IMR-90 (cell line): ENCODE results near the gene MAP3K5. TPM values are rescaled to one million over a fixed set of nuclear protein-coding genes. Genes with fewer than 3 reads are reported as not detected.

Source experiments
- ATAC-seq: fragments of 200-7000 bp; cut with Tn5 transposase; 2 replicates; pipeline ENCODE4 v1.9.1; 2020; ENCODE audit warnings: low read depth, mild to moderate bottlenecking, moderate library complexity
- BruUV-seq: library from RNA; stranded (reverse); fragments of 400-500 nt; replicated peaks from 2 replicates; lab custom pipeline; 2021; lab: Mats Ljungman, UMichigan
- CTCF ChIA-PET: fragments of 300-600 bp; formaldehyde crosslinking; extraction: SDS; loops from one replicate; lab custom pipeline; 2021; ENCODE audit warnings: antibody characterized with exemption; lab: Yijun Ruan, JAX
- POLR2A ChIA-PET: fragments of 300-600 bp; sonication (Branson Sonifier 250); formaldehyde crosslinking; loops from one replicate; lab custom pipeline; 2022; ENCODE audit warnings: antibody characterized with exemption; ENCODE audit not compliant: unreplicated experiment; lab: Charles Lee
- DNase-seq: peaks from one replicate; pipeline ENCODE4 v3.0.0; 2013
- H2AFZ ChIP-seq: replicated peaks from 2 replicates; pipeline ENCODE3; 2013; ENCODE audit warnings: low read length, mild to moderate bottlenecking; ENCODE audit not compliant: poor library complexity
- H2AK5ac ChIP-seq: 2 replicates; pipeline ENCODE4 v1.6.1; 2013; ENCODE audit warnings: low read depth, low read length, inconsistent platforms
- H2AK9ac ChIP-seq: replicated peaks from 2 replicates; pipeline ENCODE3; 2013; ENCODE audit warnings: mild to moderate bottlenecking, low read depth, low read length, moderate library complexity; ENCODE audit not compliant: poor library complexity
- H2BK120ac ChIP-seq: 2 replicates; pipeline ENCODE4 v1.6.1; 2013; ENCODE audit warnings: low read depth, low read length, inconsistent platforms
- H2BK15ac ChIP-seq: 3 replicates; pipeline ENCODE4 v1.6.1; 2013; ENCODE audit warnings: low read depth, low read length, inconsistent platforms
- H2BK20ac ChIP-seq: 2 replicates; pipeline ENCODE4 v1.6.1; 2013; ENCODE audit warnings: low read depth, mild to moderate bottlenecking, inconsistent platforms, low read length, moderate library complexity
- H2BK5ac ChIP-seq: 2 replicates; pipeline ENCODE4 v1.6.1; 2013; ENCODE audit warnings: mild to moderate bottlenecking, low read depth, low read length, inconsistent platforms; ENCODE audit not compliant: poor library complexity, severe bottlenecking
- H3K14ac ChIP-seq: replicated peaks from 2 replicates; pipeline ENCODE4 v1.6.1; 2013; ENCODE audit warnings: low read depth, low read length, inconsistent platforms
- H3K18ac ChIP-seq: 2 replicates; pipeline ENCODE4 v1.6.1; 2013; ENCODE audit warnings: low read depth, low read length, control low read depth
- H3K23ac ChIP-seq: 2 replicates; pipeline ENCODE4 v1.6.1; 2013; ENCODE audit warnings: low read depth, low read length, inconsistent platforms
- H3K27ac ChIP-seq: 2 replicates; pipeline ENCODE4 v1.5.1; 2013; ENCODE audit warnings: mild to moderate bottlenecking, control low read depth, low read length; ENCODE audit not compliant: insufficient read depth
- H3K27me3 ChIP-seq: 2 replicates; pipeline ENCODE4 v1.6.1; 2013; ENCODE audit warnings: low read length; ENCODE audit not compliant: control insufficient read depth, insufficient read depth
- H3K36me3 ChIP-seq: 2 replicates; pipeline ENCODE4 v1.6.1; 2013; ENCODE audit warnings: low read length, mixed read lengths; ENCODE audit not compliant: control insufficient read depth, insufficient read depth
- H3K4ac ChIP-seq: 2 replicates; pipeline ENCODE4 v1.6.1; 2013; ENCODE audit warnings: low read depth, low read length, inconsistent platforms
- H3K4me1 ChIP-seq: 2 replicates; pipeline ENCODE4 v1.6.1; 2013; ENCODE audit warnings: low read length, mixed read lengths; ENCODE audit not compliant: control insufficient read depth, insufficient read depth
- H3K4me2 ChIP-seq: 2 replicates; pipeline ENCODE4 v1.6.1; 2013; ENCODE audit warnings: low read depth, mild to moderate bottlenecking, control low read depth, low read length, moderate library complexity
- H3K4me3 ChIP-seq: 2 replicates; pipeline ENCODE4 v1.5.1; 2013; ENCODE audit warnings: low read depth, mild to moderate bottlenecking, control low read depth, low read length, moderate library complexity; ENCODE audit not compliant: insufficient read depth
- H3K56ac ChIP-seq: 2 replicates; pipeline ENCODE4 v1.6.1; 2013; ENCODE audit warnings: low read length, inconsistent platforms; ENCODE audit not compliant: insufficient read depth; ENCODE audit errors: extremely low read depth
- H3K79me1 ChIP-seq, 2 experiments: 2 replicates each; pipeline ENCODE4 v1.6.1; 2013; ENCODE audit warnings: low read length in 2 of 2, inconsistent platforms in 1 of 2, low read depth in 1 of 2
- H3K9ac ChIP-seq: 2 replicates; pipeline ENCODE4 v1.6.1; 2013; ENCODE audit warnings: low read depth, low read length, control low read depth
- H3K9me1 ChIP-seq: 2 replicates; pipeline ENCODE4 v1.6.1; 2013; ENCODE audit warnings: low read length, inconsistent platforms; ENCODE audit not compliant: insufficient read depth
- H3K9me3 ChIP-seq: 2 replicates; pipeline ENCODE4 v1.6.1; 2013; ENCODE audit warnings: low read length; ENCODE audit not compliant: control insufficient read depth, insufficient read depth
- H4K20me1 ChIP-seq: 2 replicates; pipeline ENCODE4 v1.6.1; 2013; ENCODE audit warnings: low read length, inconsistent platforms; ENCODE audit not compliant: insufficient read depth
- H4K5ac ChIP-seq: 2 replicates; pipeline ENCODE4 v1.6.1; 2013; ENCODE audit warnings: mild to moderate bottlenecking, low read depth, low read length, control low read depth
- H4K8ac ChIP-seq, 2 experiments: 2 replicates each; pipeline ENCODE4 v1.6.1; 2013; ENCODE audit warnings: low read depth in 2 of 2, low read length in 2 of 2, control low read depth in 1 of 2, inconsistent platforms in 1 of 2
- H4K91ac ChIP-seq: 2 replicates; pipeline ENCODE4 v1.6.1; 2013; ENCODE audit warnings: low read depth, low read length, inconsistent platforms; ENCODE audit not compliant: insufficient read depth
- BHLHE40 ChIP-seq: fragments of 150-350 bp; IDR thresholded peaks from 2 replicates; pipeline ENCODE4 v1.6.1; 2016; ENCODE audit warnings: mild to moderate bottlenecking, low read depth, low read length
- CHD1 ChIP-seq: IDR thresholded peaks from 2 replicates; pipeline ENCODE4 v1.6.1; 2012; ENCODE audit warnings: low read depth, low read length, improper control_type of control experiment
- CTCF ChIP-seq: conservative IDR thresholded peaks from 2 replicates; pipeline ENCODE4 v1.5.1; 2012; ENCODE audit warnings: mild to moderate bottlenecking, low read depth, low read length, improper control_type of control experiment
- ELK1 ChIP-seq: fragments of 150-350 bp; IDR thresholded peaks from 2 replicates; pipeline ENCODE4 v1.6.1; 2016; ENCODE audit warnings: low read depth, mild to moderate bottlenecking, low read length, moderate library complexity, borderline replicate concordance
- FOS ChIP-seq: fragments of 150-350 bp; IDR thresholded peaks from 2 replicates; pipeline ENCODE4 v1.6.1; 2016; ENCODE audit warnings: low read depth, low read length
- MAZ ChIP-seq: IDR thresholded peaks from 2 replicates; pipeline ENCODE4 v1.6.1; 2012; ENCODE audit warnings: low read depth, mild to moderate bottlenecking, low read length, improper control_type of control experiment, moderate library complexity, borderline replicate concordance
- MXI1 ChIP-seq: IDR thresholded peaks from 2 replicates; pipeline ENCODE4 v1.6.1; 2012; ENCODE audit warnings: low read depth, mild to moderate bottlenecking, low read length, moderate library complexity, borderline replicate concordance
- NFE2L2 ChIP-seq: fragments of 150-350 bp; IDR thresholded peaks from 2 replicates; pipeline ENCODE4 v1.6.1; 2016; ENCODE audit warnings: low read depth, mild to moderate bottlenecking, low read length
- POLR2A ChIP-seq: IDR thresholded peaks from 2 replicates; pipeline ENCODE4 v1.6.1; 2012; ENCODE audit warnings: mild to moderate bottlenecking, low read depth, low read length
- RAD21 ChIP-seq: IDR thresholded peaks from 2 replicates; pipeline ENCODE4 v1.6.1; 2012; ENCODE audit warnings: low read length, improper control_type of control experiment
- RFX5 ChIP-seq: IDR thresholded peaks from 2 replicates; pipeline ENCODE4 v1.8.0; 2012; ENCODE audit warnings: low read depth, mild to moderate bottlenecking, low read length, moderate library complexity
- SMC3 ChIP-seq: fragments of 150-350 bp; IDR thresholded peaks from 2 replicates; pipeline ENCODE4 v1.6.1; 2016; ENCODE audit warnings: low read depth, mild to moderate bottlenecking, antibody characterized with exemption, low read length, moderate library complexity
- USF2 ChIP-seq: fragments of 150-350 bp; IDR thresholded peaks from 2 replicates; pipeline ENCODE4 v1.6.1; 2017; ENCODE audit warnings: mild to moderate bottlenecking, antibody characterized with exemption, low read length, low read depth
- WGBS, 2 experiments: methylation state at CpG; one replicate each; pipeline versions ENCODE4 v1.1.5 to v1.1.7; 2013; ENCODE audit warnings: missing lambda C conversion rate in 2 of 2; ENCODE audit not compliant: insufficient read length in 1 of 2; ENCODE audit errors: extremely low coverage in 2 of 2; 5-methylcytosine and 5-hydroxymethylcytosine counted together
- dilution Hi-C: fragments of 300-500 bp; cut with HindIII; formaldehyde crosslinking; loops from one replicate; pipeline ENCODE4 v1.14.3; 2018; ENCODE audit warnings: low sequenced_read_pairs; ENCODE audit not compliant: unreplicated experiment
- in situ Hi-C: fragments of 300-500 bp; cut with MboI; formaldehyde crosslinking; loops from 3 replicates; pipeline ENCODE4 v1.14.3; 2019; ENCODE audit warnings: low sequenced_read_pairs, inconsistent platforms, mixed read lengths
- intact Hi-C: fragments of 100-400 bp; cut with micrococcal nuclease; formaldehyde crosslinking; loops from 2 replicates; pipeline ENCODE4 v1.10.0; 2022
- polyA plus RNA-seq, 3 experiments: library from polyadenylated mRNA; depleted of rRNA; stranded (reverse); fragments of >200 nt; gene quantifications; 2 replicates each; pipeline ENCODE4 v1.2.3, GENCODE V29; 2012; ENCODE audit warnings: low replicate concordance in 1 of 3
- total RNA-seq: library from RNA; depleted of rRNA; stranded (reverse); fragments of >200 nt; gene quantifications from 2 replicates; pipeline ENCODE4 v1.2.3, GENCODE V29; 2012

The MAP3K5 gene
- total and polyA plus RNA-seq, 2 of the 4 experiments (the other 2 are of a cell fraction): 5.4 to 17.6 TPM

GRCh38 chr6:136643850-136644596 is 148.3 kb downstream of the MAP3K5 start:
- dilution Hi-C loops (no loop called here), in situ Hi-C loops (no loop called here), intact Hi-C loops (loop anchor here (1.0 to 2.0 kb wide), 2 partner anchors 57 to 149 kb away; no protein-coding TSS in a partner anchor)
- no peak overlapping the region for H4K91ac ChIP-seq
- peak overlapping the region; percentile 0 for H2AFZ ChIP-seq
- H3K23ac ChIP-seq: no peak overlapping the region
- peaks cover 14% of the 10 kb centered on the region for H3K9me1 ChIP-seq
- BruUV-seq: no TSS peak
- no peak overlapping the region for H2BK15ac ChIP-seq
- no peak overlapping the region for H3K27ac ChIP-seq
- H3K36me3 ChIP-seq: peaks cover 2% of the 10 kb centered on the region; the same call in 1 of the 2 replicates
- H2AK5ac ChIP-seq: peak overlapping the region; percentile 32; the same call in 1 of the 2 replicates
- no peak overlapping the region for H3K9ac ChIP-seq
- no peaks in the 10 kb centered on the region for H3K27me3 ChIP-seq
- peak overlapping the region; percentile 53 for H3K4ac ChIP-seq
- peak overlapping the region in 1 of 2 experiments; percentile 43; a peak in 1 of 4 replicates for H4K8ac ChIP-seq
- WGBS, 2 experiments: no CpG with 5 or more reads among the region's 5 CpGs
- no peak overlapping the region for H3K4me2 ChIP-seq
- peak overlapping the region; percentile 36; the same call in 1 of the 2 replicates for H2BK20ac ChIP-seq
- no peak overlapping the region for H4K5ac ChIP-seq
- peaks cover 7 to 37% of the 10 kb centered on the region in 2 experiments; a peak in 3 of 4 replicates for H3K79me1 ChIP-seq
- no peak overlapping the region for H3K56ac ChIP-seq
- POLR2A ChIA-PET: interaction anchor here (1.1 kb wide), 1 partner anchor 148 kb away, joined by 4 read pairs; the partner anchor contains the start of gene MAP3K5
- no peaks in the 10 kb centered on the region for H3K9me3 ChIP-seq
- H3K4me1 ChIP-seq: peaks cover 13% of the 10 kb centered on the region
- H4K20me1 ChIP-seq: no peaks in the 10 kb centered on the region
- no peak overlapping the region for H3K4me3 ChIP-seq
- no peak overlapping the region for H2BK5ac ChIP-seq
- H2AK9ac ChIP-seq: no peak overlapping the region
- DNase-seq: peak; percentile 83
- H2BK120ac ChIP-seq: peak overlapping the region; percentile 21; the same call in 1 of the 2 replicates
- CTCF ChIA-PET: interaction anchor here (0.6 to 4.6 kb wide), 20 partner anchors 9 to 219 kb away, joined by 3 to 41 read pairs (median 4); partner anchors contain the start of gene MAP3K5
- ATAC-seq: peak; percentile 69
- H3K14ac ChIP-seq: peak overlapping the region; percentile 1; the same call in 1 of the 2 replicates
- H3K18ac ChIP-seq: 0 out of 2 replicates have a peak overlapping the region, but pooled peaks have one; percentile 13
- no peak for TF ChIP-seq BHLHE40
- no peak for TF ChIP-seq POLR2A
- TF ChIP-seq USF2: no peak
- peak; percentile 85; the same call in 1 of the 2 replicates for TF ChIP-seq MAZ
- TF ChIP-seq CTCF: peak; percentile 83
- no peak for TF ChIP-seq MXI1
- TF ChIP-seq NFE2L2: no peak
- TF ChIP-seq SMC3: peak; percentile 85
- no peak for TF ChIP-seq RFX5
- TF ChIP-seq RAD21: peak; percentile 86
- TF ChIP-seq FOS: no peak
- TF ChIP-seq ELK1: no peak
- TF ChIP-seq CHD1: no peak
